Smooth muscle cell (in vitro differentiated cells): ENCODE data around the gene PLPP7. TPM values are rescaled to one million over a fixed set of nuclear protein-coding genes. Genes with fewer than 3 reads are reported as not detected.

Source experiments
- DNase-seq: peaks from one replicate; lab custom pipeline; 2025; ENCODE audit not compliant: unreplicated experiment; lab: John Stamatoyannopoulos, UW
- H2AFZ ChIP-seq: fragments of 200-600 bp; sonication (generic); 2 replicates; pipeline ENCODE4 v1.6.0; 2016; ENCODE audit warnings: antibody characterized with exemption, low read depth, mild to moderate bottlenecking
- H3F3A ChIP-seq: fragments of 200-600 bp; sonication (generic); 2 replicates; pipeline ENCODE4 v1.6.0; 2017; ENCODE audit warnings: antibody characterized with exemption, low read depth
- H3K27ac ChIP-seq: fragments of 200-600 bp; sonication (generic); 2 replicates; pipeline ENCODE4 v1.5.1; 2016; ENCODE audit warnings: low read depth, mild to moderate bottlenecking
- H3K27me3 ChIP-seq: fragments of 200-600 bp; sonication (generic); 2 replicates; pipeline ENCODE4 v1.6.1; 2016; ENCODE audit warnings: low read depth, mild to moderate bottlenecking
- H3K36me3 ChIP-seq: fragments of 200-600 bp; sonication (generic); 2 replicates; pipeline ENCODE4 v1.5.1; 2016; ENCODE audit warnings: low read depth
- H3K4me1 ChIP-seq: fragments of 200-600 bp; sonication (generic); 2 replicates; pipeline ENCODE4 v1.5.1; 2016; ENCODE audit warnings: low read depth
- H3K4me2 ChIP-seq: fragments of 200-600 bp; sonication (generic); 2 replicates; pipeline ENCODE4 v1.6.0; 2016; ENCODE audit warnings: mild to moderate bottlenecking
- H3K4me3 ChIP-seq: fragments of 200-600 bp; sonication (generic); 2 replicates; pipeline ENCODE4 v1.5.1; 2016; ENCODE audit warnings: mild to moderate bottlenecking
- H3K79me2 ChIP-seq: fragments of 200-600 bp; sonication (generic); 2 replicates; pipeline ENCODE4 v1.6.0; 2016; ENCODE audit warnings: low read depth, mild to moderate bottlenecking
- H3K9ac ChIP-seq: fragments of 200-600 bp; sonication (generic); 2 replicates; pipeline ENCODE4 v1.6.0; 2016; ENCODE audit warnings: low read depth
- H3K9me3 ChIP-seq: fragments of 200-600 bp; sonication (generic); replicated peaks from 2 replicates; pipeline ENCODE4 v1.5.1; 2016; ENCODE audit warnings: low read depth
- H4K20me1 ChIP-seq: fragments of 200-600 bp; sonication (generic); 2 replicates; pipeline ENCODE4 v1.6.0; 2016; ENCODE audit warnings: low read depth
- WGBS: methylation state at CpG from one replicate; pipeline ENCODE4 v1.1.7; 2016; ENCODE audit warnings: low lambda C conversion rate; 5-methylcytosine and 5-hydroxymethylcytosine counted together
- polyA plus RNA-seq: library from polyadenylated mRNA; unstranded; fragments of >200 nt; fragmentation: Nextera tagmentation; extraction: Ambion mirVana; gene quantifications from 2 replicates; pipeline ENCODE4 v1.2.1, GENCODE V29; 2016
- total RNA-seq: library from RNA; depleted of rRNA; stranded (reverse); fragments of >200 nt; gene quantifications from 2 replicates; pipeline ENCODE4 v1.2.3, GENCODE V29; 2014
- TF ChIP-seq, protein P1 (sequence below): fragments of 200-600 bp; sonication (generic); IDR thresholded peaks from 2 replicates; pipeline ENCODE4 v1.5.1; 2017; ENCODE audit warnings: borderline replicate concordance, mild to moderate bottlenecking, antibody characterized with exemption; ENCODE audit not compliant: insufficient read depth, poor library complexity, severe bottlenecking

The PLPP7 gene
- total and polyA plus RNA-seq, 2 experiments from 2014 or later, result 3.3 to 4.2 TPM

GRCh38 chr9:131276891-131277286, 12.6 kb upstream of the PLPP7 start:
- H3K4me3 ChIP-seq, result peak overlapping the region; percentile 75

GRCh38 chr9:131277287-131277909, 12.1 kb upstream of the PLPP7 start:
- WGBS, result 1% methylated on average over 32 of the region's 78 CpGs
- Histone ChIP-seq H3K79me2 (peaks cover 13% of the 10 kb centered on the region), H2AFZ (peak overlapping the region; percentile 37), H3K4me2 (peak overlapping the region; percentile 96), H3K27me3 (peaks cover 16% of the 10 kb centered on the region), H3K36me3 (no peaks in the 10 kb centered on the region), H3K9ac (no peak overlapping the region), H3K27ac (no peak overlapping the region), H3K4me1 (peaks cover 17% of the 10 kb centered on the region), H3K9me3 (no peaks in the 10 kb centered on the region), H3K4me3 (peak overlapping the region; percentile 75), H3F3A (no peaks in the 10 kb centered on the region), H4K20me1 (peaks cover 3% of the 10 kb centered on the region)
- TF ChIP-seq, protein P1, sequence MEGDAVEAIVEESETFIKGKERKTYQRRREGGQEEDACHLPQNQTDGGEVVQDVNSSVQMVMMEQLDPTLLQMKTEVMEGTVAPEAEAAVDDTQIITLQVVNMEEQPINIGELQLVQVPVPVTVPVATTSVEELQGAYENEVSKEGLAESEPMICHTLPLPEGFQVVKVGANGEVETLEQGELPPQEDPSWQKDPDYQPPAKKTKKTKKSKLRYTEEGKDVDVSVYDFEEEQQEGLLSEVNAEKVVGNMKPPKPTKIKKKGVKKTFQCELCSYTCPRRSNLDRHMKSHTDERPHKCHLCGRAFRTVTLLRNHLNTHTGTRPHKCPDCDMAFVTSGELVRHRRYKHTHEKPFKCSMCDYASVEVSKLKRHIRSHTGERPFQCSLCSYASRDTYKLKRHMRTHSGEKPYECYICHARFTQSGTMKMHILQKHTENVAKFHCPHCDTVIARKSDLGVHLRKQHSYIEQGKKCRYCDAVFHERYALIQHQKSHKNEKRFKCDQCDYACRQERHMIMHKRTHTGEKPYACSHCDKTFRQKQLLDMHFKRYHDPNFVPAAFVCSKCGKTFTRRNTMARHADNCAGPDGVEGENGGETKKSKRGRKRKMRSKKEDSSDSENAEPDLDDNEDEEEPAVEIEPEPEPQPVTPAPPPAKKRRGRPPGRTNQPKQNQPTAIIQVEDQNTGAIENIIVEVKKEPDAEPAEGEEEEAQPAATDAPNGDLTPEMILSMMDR, result no peak
- DNase-seq, result no peak

More at GRCh38 chr9:131276891-131277286, 12.6 kb upstream of the PLPP7 start:
- WGBS, result under 1% methylated on average over 12 of the region's 60 CpGs
- peaks cover 11% of the 10 kb centered on the region for H3K27me3 ChIP-seq
- no peaks in the 10 kb centered on the region for H3F3A ChIP-seq
- DNase-seq, result no peak
- peaks cover 17% of the 10 kb centered on the region for H3K4me1 ChIP-seq
- no peaks in the 10 kb centered on the region for H3K9me3 ChIP-seq
- no peak overlapping the region for H3K9ac ChIP-seq
- H2AFZ ChIP-seq, result peak overlapping the region; percentile 37
- no peaks in the 10 kb centered on the region for H3K36me3 ChIP-seq
- peak overlapping the region; percentile 96 for H3K4me2 ChIP-seq
- no peak overlapping the region for H3K27ac ChIP-seq
- H4K20me1 ChIP-seq, result peaks cover 3% of the 10 kb centered on the region
- TF ChIP-seq, protein P1, result no peak
- H3K79me2 ChIP-seq, result peaks cover 13% of the 10 kb centered on the region

DNA sequence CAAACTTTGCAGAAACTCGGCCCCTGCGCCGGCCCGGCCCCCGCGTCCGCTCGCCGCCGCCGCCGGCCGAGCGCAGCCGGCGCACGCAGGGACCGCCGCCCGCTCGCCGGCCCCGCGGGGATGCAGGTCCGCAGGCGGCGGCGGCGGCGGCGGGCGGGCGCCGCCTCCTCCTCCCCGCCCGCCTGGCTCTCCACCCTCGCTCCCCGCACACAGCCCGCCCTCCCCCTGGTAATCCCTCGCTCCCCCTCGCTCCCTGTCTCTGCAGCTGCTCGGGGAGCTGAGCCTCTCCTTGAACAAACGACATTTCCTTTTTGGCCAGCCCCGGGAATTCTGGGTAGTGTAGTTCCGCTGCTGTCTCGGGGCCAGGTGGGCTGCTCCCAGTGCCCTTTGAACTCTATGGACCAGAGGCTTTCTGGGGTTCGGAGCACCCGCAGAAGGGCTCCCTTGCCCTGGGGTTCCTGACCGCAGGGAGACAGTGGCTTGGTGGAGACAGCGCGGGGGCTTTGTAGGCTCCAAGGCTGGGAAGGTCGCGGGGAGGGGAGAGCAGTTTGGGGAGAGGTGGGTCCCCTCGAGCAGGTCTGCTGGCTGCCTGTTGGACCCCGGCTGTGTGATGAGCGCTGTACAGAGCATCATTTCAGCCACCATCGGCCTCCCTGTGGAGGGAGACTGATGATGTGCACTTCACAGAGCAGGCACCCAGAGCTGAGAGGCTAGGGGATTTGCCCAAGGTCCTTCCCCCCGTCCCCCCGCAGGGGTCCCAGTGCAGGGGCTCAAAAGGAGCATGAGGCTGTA, 11.4 kb upstream of the PLPP7 start:
- H3K9ac ChIP-seq, result no peak overlapping the region
- H3K27ac ChIP-seq, result no peak overlapping the region
- H3K27me3 ChIP-seq, result peaks cover 23% of the 10 kb centered on the region
- TF ChIP-seq, protein P1, result no peak
- H3K4me2 ChIP-seq, result peak overlapping the region; percentile 96
- 29% methylated on average over 20 of the region's 59 CpGs for WGBS
- peak; percentile 39 for DNase-seq
- H3F3A ChIP-seq, result no peaks in the 10 kb centered on the region
- H3K9me3 ChIP-seq, result no peaks in the 10 kb centered on the region
- H3K36me3 ChIP-seq, result no peaks in the 10 kb centered on the region
- peaks cover 18% of the 10 kb centered on the region for H3K4me1 ChIP-seq
- peak overlapping the region; percentile 75 for H3K4me3 ChIP-seq
- peaks cover 13% of the 10 kb centered on the region for H3K79me2 ChIP-seq
- H4K20me1 ChIP-seq, result peaks cover 3% of the 10 kb centered on the region
- H2AFZ ChIP-seq, result peak overlapping the region; percentile 45
